Renal cortex interstitium (tissue), 11 donors: Measurements from ENCODE around the gene TRIP10. TPM values are rescaled to one million over a fixed set of nuclear protein-coding genes. Genes with fewer than 3 reads are reported as not detected.

Source experiments
- DNase-seq, 11 donors: peaks; one replicate each; pipeline ENCODE4 v3.0.0-alpha.2; 2013; ENCODE audit warnings: low read depth in 9 of 11, low spot score in 4 of 11; ENCODE audit errors: extremely low read depth in 1 of 11
- polyA plus RNA-seq, 3 donors: library from polyadenylated mRNA; unstranded; fragments of 120-200 nt; gene quantifications; one replicate each; pipeline ENCODE4 v1.2.1, GENCODE V29; 2013; ENCODE audit not compliant: insufficient read length in 3 of 3

The TRIP10 gene
- polyA plus RNA-seq, 3 donors = 51.4 to 68.9 (median 55.0) TPM

DNA sequence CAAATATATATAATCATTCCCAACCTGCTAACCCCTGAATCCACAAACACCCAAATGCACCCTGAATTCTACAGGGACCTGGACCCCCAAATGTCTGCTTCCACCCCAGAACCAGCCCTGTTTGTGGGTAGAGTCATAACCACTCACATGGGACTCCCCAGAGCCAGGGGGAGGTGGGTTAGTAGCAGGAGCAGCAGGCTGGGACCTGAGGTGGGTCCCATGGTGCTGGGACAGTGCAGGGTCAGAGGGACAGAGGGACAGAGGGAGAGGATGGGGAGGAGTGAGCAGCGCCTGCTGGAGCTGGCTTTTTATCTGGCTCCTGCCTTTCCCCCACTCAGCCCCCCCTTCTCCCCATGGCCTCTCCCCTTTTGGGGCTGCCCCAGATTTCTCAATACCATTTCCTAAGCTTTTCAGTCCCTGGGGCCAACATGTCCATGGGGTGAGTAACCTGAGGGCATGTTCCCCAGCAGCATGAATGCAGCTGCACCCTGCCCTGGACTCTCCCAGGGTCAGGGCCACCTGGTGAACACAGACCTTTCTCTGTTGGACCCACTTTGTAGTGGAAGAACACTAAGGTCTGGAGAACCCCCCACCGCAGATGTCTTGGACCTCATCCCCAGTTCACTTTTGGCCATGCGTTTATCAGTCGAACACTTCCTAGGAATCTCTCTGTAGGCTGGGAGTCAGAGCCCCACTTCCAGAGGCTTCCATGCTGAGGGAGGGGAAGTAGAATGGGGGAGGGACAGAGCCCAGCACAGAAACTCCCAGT is 18.9 kb upstream of the TRIP10 start, which contains the start of gene C3:
TSS of gene C3 (minus strand) at position 282 of the 769 bp plus-strand sequence. CDS start at position 221, 61 bp downstream.
- DNase-seq = no peak

DNA sequence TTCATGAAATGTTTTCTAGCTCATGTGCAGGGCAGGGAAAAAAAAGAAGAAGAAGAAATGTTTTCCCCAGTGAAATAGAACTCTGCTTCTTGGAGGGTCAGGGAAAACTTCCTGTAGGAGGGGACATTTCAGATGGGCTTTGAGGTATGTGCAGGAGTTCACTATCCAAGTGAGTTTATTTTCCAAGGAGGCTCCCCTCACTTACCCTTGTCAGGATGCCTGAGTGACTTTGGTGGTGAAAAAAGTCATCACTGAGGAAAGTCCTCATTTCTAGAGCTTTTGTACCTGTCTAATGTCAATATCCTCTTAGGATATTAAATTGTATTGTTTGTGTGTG is 18.4 kb upstream of the TRIP10 start:
- no peak for DNase-seq

DNA sequence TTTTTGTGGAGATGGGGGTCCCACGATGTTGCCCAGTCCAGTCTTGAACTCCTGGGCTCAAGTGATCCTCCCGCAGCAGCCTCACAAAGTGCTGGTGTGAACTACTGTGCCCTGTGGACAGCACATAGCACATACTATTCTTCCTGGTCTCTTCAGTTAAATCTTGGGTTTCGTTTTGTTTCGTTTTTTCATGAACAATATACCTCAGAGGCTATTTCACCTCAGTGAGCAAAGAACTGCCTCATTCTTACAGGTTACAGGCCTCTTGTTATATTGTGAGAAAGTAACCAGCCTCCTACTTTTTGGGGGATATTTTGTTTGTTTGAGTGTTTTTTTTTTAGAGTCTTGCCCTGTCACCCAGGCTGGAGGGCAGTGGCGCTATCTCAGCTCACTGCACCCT is 17.7 kb upstream of the TRIP10 start:
- no peak for DNase-seq

DNA sequence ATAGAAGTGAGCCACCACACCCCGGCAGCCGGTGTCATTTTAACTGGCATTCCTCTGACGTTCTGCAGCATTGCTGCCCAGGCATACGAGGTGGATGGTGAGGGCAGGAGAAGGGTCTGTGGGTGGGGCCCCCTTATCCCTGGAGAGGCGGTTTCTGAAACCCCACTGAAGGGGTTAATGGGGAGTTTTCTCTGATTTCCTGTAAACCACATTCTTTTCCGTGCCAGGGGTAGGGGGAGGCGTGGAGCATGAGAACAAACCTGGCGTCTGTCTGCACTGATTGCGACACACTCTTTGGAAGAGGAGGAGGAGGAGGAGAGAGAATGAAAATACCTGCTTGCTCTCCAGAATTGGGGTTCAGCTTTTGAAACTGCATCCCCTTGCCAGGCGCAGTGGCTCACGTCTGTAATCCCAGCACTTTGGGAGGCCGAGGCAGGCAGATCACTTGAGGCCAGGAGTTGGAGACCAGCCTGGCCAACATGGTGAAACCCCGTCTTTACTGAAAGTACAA is 16.3 kb upstream of the TRIP10 start:
- no peak for DNase-seq

DNA sequence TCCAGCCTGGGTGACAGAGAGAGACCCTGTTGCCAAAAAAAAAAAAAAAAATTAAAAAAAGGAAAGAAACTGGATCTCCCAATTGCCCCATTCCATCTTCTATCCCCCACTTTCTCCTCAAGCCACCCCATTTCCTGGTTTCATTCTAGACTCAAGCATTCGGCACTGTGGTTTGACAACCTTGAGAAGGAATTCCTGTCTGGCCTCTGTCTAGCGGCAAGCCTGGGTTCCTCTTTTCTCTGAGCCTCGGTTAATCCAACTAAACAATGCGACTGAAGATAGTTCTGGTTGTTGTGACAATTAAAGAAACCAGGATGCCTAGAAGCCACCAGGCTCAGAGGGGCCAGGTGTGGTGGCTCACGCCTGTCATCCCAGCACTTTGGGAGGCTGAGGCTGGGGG is 15.7 kb upstream of the TRIP10 start:
- DNase-seq = no peak

DNA sequence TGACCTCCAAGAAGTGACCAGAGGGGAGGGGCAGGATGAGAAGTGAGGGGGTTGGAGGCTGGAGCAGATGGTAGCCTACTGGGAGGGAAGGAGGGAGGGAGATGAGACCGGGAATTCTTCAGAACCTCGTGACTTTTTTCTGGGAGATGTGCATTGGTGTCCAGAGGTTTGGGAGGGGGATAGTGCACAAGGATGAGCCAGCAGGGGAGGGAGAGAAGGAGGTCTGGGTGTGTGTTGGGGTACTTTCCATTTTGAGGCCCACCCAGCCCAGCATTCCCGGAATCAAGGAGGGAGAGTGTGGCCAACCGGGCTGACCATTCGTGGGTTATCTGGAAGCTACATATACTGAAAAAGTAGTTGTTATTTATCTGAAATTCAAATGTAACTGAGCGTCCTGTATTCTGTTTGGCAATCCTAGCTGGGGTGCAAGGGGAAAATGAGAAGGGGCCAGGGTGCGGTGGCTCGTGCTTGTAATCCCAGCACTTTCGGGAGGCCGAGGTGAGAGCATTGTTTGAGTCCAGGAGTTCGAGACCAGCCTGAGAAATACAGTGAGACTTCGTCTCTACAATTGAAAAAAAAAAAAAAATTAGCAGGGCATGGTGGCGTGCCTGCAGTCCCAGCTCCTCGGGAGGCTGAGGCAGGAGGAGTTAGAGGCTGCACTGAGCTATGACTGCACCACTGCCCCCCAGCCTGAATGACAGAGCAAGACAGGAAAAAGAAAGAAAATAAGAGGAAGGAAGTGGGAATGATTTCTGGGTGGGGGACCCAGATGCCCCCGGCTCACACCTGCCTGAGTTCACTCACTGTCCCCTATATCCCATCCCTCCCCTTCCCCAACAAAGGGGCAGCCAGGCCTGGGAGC is 14.6 kb upstream of the TRIP10 start:
- no peak for DNase-seq

DNA sequence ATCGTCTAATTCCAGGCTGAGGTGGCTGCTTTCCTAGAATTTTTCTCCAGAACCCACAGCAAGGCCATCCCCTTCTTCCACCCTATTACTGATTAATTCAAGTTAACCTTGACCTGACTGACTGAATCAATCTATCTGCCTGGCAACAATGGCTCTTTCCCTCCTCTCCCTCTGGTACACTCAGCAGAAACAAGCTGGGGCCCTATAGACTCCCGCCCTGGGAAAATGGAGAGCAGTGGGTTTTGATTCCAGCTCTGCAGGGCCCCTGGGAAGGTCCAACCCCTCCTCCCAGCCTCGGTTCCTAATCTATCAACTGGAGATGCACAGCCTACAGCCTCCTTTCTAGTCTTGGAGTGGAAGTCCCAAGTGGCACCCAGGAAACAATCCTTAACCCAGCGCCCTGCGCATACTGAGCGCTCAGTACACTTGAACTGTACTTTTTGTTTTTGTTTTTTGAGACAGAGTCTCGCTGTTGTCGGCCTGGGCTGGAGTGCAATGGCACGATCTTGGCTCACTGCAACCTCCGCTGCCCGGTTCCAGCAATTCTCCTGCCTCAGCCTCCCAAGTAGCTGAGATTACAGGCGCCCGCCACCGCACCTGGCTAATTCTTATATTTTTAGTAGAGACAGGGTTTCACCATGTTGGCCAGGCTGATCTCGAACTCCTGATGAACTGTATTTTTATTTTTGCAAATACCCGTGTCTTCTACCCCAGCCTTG is 13.8 kb upstream of the TRIP10 start:
- no peak for DNase-seq

DNA sequence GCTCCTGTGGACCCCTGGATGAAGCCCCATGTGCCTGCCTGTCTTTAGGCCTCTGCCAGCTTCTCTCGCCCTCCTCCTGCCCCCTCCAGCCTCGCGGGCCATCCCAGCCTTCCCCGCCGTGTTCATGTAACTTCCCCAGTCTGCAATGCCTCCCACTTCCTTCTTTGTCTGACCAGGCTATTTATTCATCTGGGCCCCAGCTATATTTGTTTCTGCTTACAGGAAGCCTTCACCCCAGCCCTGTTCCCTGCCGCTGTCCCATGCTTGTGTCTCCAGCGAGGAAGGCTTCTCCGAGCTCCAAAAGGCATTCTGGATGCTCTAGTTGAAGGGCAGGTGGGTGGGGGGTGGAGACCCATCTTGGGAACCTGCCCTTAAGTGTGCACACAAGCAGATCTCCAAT is 11.1 kb upstream of the TRIP10 start:
- DNase-seq = no peak

DNA sequence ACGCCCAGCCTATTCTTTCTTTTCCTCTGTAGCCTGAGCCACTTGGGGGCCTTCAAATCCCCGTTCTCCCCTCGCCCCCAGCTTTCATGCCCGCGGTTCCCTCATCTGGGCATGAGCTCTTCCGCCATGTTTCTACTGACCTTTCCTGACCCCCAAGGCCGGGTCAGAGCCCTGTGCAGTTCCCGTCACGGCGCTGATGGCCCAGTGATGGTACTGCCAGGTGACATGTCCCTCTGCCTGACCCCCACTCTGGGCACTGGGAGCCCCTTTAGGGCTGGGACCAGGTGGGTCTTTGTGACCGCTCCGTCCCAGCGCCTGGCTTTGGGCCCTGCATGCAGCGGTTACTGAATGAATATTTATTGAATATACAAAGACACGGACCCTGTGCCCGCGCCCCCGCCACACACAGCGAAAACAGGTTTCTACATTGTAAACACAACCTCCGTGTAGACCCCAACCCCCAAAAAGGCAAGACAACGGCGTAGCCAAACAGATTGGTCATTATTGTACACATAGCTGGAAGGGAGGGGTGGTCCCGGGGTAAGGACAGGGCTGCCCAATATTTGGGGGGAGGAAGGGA is 9.8 kb upstream of the TRIP10 start:
- no peak for DNase-seq

DNA sequence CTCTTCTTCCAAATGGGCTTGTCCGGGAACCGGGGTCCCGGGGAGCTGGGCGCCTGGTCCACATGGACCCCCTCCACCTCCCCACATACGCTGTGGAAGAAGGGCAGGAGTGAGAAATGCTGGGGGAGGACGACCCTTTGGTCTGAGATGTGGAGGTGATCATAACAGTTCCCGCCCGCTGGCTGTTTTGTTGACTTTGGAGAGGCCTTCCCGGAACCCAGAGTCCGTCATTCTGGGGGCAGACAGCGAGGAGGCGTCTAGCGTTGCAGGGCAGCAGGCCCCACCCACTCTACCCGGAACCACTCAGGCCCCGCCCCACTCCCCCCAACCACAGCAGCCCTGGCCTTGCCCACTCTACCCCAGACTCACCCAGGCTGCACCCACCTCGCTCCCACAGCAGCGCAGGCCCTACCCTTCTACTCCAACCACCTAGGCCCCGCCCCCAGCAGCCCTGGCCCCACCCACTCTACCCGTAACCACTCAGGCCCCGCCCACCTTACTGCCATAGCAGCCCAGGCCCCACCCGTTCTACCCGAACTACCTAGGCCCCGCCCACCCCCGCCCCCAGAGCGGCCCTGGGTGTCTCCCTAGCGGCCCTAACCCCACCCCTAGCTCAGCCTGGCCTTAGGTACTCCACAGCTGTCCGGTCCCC is 9.2 kb upstream of the TRIP10 start:
- no peak for DNase-seq

DNA sequence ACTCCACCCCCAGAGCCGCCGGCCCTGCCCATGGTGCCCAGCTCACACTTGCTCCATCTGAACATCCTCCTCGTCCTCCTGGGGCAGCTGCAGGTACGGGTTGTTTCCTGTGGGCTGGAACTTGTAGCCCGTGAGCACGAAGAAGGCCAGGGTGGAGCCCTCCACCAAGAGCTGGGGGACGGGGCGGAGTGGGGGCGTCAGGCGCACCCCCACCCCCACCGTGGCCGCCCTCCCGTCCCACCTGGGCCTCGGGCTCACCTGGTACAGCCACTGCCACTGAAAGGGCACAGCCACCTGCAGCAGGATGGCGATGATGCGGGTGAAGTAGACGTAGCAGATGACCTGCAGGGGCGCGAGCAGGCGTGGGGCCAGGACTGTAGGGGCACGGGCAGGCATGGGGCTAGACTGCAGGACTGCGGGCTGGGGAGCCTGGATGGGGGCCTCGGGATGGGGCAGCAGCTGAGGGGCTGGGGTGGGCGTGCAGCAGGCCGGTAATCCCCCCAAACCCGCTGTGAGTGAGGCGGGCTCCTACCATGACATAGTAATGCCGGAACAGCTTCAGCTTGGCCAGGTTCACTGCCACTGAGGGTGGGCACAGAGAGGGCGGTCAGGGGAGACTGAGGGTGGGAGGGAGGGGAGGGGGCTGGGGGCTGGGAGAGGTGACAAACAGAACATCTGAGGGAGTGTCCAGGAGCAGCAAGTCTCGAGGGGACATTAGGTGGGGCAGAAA is 8.4 kb upstream of the TRIP10 start:
- no peak for DNase-seq

DNA sequence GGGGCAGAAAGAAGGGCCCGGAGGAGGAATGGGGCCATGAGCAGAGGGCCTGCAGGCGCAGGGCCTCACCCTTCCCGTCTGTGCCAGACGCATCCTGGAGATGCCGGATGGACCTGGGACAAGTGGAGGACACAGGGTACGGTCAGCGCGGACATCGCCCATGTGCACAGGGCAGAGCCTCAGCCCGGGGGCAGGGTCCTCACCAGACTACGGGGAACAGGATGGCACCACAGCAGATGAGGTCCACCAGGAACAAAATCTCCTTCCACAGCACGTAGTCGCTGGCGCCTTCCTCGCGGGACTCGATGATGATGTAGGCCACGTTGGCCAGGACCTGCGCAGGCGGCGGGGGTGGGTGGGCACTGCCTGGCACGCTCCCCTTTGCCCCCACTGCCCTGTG is 7.7 kb upstream of the TRIP10 start:
- DNase-seq = no peak

DNA sequence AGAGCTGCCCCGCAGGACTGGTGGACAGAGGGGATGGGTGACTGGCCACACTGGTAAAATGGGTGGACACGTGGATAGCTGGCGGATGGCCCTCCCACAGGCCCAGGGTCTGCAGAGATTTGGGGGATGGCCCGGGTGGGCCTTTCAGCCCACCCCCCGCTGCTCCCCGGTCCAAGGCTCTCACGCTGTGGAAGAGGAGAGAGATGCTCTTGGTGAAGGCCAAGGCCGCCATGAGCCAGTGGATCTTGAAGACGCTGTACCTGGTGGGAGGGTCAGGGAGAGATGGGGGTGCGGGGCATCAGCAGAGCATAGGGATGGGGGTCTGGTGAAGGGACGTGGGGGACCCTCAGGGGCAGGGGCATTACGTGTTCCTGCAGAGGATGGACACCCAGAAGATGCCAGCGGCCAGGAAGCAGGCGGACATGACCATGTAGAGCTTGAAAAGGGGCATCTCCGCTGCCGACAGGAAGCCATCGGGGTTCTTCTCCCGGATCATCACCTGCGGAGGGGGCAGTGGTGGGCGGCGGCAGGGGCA is 6.6 kb upstream of the TRIP10 start:
- DNase-seq = no peak

DNA sequence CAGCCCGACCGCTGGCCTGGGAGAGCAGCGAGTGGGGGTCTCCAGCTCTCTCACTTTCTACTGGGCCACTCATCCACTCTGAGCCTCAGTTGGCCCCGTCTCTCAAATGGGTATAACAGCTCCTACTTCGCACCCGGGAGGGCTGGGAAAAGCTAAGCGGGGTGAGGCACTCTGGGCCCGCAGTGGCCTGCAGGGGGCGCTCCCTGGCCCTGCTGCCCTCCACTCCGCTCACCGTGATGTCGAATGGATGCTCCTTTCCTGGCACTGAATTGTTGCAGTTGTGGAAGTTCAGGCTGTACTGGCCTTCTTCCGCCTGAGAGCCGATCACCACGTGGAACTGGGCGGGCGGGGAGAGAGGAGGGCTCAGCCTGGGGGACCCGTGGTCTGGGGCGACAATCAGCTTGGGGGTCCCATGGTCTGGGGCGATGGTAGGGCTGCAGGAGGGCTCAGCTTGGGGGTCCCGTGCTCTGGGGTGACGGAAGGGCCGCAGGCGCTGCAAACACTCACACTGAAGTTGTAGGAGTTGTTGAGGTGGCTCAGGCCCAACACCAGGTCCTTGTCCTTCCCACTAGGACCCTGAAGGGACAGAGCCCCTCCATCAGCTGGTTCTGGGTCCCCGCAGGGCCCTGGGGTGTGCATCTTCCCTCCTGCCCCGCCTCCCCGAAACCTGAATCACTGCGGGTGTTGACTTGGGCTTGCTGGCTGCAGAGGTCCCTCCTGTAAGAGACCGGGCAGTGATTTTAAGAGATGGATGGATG is 6.0 kb upstream of the TRIP10 start:
- DNase-seq = no peak

DNA sequence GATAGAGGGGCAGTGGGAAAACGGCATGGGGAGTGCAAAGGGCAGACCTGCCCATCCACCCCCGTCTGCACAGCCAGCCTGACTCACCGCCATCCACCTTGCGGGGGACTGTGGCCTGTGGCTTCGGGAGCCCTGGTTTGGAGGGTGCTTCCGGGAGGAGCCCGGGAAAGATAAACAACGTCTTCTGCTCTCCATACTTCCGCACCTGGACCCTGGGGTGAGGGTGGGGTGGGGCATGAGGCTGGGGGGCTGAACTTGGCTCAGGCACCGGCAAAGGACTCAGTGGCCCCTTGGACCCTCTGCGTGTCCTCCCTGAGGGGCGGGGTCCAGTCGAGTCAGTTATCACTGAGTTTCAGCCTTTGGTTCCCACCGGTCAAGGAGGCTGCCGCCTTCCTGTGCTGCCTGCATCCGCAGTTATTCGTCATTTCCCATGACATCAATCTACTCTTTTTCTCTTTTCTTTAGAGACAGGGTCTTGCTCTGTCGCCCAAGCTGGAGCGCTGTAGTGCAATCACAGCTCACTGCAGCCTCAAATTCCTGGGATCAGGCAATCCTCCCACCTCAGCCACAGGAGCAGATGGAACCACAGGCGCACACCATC is 5.3 kb upstream of the TRIP10 start:
- DNase-seq = no peak

DNA sequence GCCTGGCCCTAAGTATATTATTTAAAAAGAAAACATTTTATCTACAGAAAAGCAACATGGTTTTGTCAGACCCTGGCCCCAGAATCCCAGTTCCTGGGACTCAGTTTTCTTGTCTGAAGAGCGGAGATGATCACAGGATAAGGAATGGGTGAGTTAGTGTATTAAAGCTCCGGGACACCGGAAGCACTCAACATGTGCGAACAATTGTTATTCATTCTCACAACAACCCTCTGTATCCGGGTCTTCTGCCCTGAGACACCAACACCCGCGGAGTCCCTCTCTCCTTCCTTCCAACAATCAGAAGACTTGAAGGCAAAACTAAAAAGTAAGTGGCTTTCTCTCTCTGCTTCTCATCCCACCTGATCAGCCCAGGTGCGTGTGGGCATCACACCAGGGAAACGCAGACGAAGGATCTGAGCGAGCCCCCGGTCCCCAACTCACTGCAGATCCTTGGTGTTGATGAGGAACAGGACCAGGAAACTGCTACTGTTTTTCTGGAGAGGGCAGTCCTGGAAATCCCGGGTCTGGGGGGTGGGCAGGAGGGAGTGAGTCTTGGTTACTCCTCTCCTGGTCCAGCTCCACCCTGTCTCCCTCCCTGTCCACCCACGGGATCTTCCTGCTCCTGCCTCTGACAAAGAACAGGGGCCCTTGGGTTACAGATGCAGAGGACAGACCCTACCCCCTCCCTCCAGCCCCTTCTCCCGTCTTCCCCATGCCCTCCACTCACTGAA is 4.1 kb upstream of the TRIP10 start:
- DNase-seq = no peak
